HL-60 (cell line): ENCODE data around the gene RHBDD3.

Experiments used
- DNase-seq, 2 experiments: peaks; one replicate each; pipeline ENCODE4 v3.0.0-alpha.2; 2010 to 2020; ENCODE audit warnings: low read depth in 1 of 2, low spot score in 1 of 2
- H3K27ac ChIP-seq: fragments of 250-450 bp; sonication (Bioruptor Pico); replicated peaks from 2 replicates; pipeline ENCODE4 v1.5.1; 2020; ENCODE audit warnings: mild to moderate bottlenecking, moderate library complexity
- H3K27me3 ChIP-seq: fragments of 250-450 bp; sonication (Bioruptor Pico); 2 replicates; pipeline ENCODE4 v1.5.1; 2021; ENCODE audit warnings: mild to moderate bottlenecking, moderate library complexity; ENCODE audit not compliant: insufficient read depth, poor library complexity, severe bottlenecking
- H3K4me3 ChIP-seq: replicated peaks from 2 replicates; pipeline ENCODE4 v1.5.1; 2011; ENCODE audit warnings: mild to moderate bottlenecking, control low read depth, low read length; ENCODE audit not compliant: insufficient read depth
- GABPA ChIP-seq: IDR thresholded peaks from 2 replicates; pipeline ENCODE4 v1.6.1; 2012; ENCODE audit warnings: low read depth
- POLR2AphosphoS5 ChIP-seq: IDR thresholded peaks from 2 replicates; pipeline ENCODE4 v1.6.1; 2012; ENCODE audit warnings: low read depth
- SPI1 ChIP-seq: IDR thresholded peaks from 2 replicates; pipeline ENCODE4 v1.6.1; 2012; ENCODE audit warnings: low read depth, mild to moderate bottlenecking, borderline replicate concordance
- TF ChIP-seq, protein P1 (sequence below): IDR thresholded peaks from one replicate; pipeline ENCODE4 v1.5.1; 2011; ENCODE audit warnings: low read length, control low read depth, inconsistent platforms; ENCODE audit not compliant: insufficient read depth
- TF ChIP-seq, protein P2 (sequence below): IDR thresholded peaks from 2 replicates; pipeline ENCODE4 v1.6.1; 2012; ENCODE audit warnings: low read depth; ENCODE audit not compliant: insufficient replicate concordance

Gene RHBDD3

DNA sequence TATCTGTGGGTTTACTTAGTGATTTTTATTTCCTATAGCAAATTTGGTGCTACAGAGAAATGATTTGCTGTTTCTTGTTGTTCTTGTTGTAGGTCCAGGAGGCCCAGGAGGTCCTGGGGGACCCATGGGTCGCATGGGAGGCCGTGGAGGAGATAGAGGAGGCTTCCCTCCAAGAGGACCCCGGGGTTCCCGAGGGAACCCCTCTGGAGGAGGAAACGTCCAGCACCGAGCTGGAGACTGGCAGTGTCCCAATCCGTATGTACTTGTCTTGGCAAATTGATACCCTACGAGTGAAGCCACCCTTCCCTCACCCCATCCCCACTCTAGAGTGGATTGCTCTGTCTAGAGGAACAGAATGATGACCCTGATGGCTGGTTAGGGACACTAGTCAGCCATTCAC lies 30.9 kb upstream of the RHBDD3 start:
- no peak for DNase-seq
- Histone ChIP-seq H3K27me3 (no peaks in the 10 kb centered on the region), H3K27ac (no peak overlapping the region), H3K4me3 (no peak overlapping the region)
- TF ChIP-seq, protein P1, sequence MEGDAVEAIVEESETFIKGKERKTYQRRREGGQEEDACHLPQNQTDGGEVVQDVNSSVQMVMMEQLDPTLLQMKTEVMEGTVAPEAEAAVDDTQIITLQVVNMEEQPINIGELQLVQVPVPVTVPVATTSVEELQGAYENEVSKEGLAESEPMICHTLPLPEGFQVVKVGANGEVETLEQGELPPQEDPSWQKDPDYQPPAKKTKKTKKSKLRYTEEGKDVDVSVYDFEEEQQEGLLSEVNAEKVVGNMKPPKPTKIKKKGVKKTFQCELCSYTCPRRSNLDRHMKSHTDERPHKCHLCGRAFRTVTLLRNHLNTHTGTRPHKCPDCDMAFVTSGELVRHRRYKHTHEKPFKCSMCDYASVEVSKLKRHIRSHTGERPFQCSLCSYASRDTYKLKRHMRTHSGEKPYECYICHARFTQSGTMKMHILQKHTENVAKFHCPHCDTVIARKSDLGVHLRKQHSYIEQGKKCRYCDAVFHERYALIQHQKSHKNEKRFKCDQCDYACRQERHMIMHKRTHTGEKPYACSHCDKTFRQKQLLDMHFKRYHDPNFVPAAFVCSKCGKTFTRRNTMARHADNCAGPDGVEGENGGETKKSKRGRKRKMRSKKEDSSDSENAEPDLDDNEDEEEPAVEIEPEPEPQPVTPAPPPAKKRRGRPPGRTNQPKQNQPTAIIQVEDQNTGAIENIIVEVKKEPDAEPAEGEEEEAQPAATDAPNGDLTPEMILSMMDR = no peak
- TF ChIP-seq SPI1 (no peak), GABPA (no peak), POLR2AphosphoS5 (no peak)
- TF ChIP-seq, protein P2, sequence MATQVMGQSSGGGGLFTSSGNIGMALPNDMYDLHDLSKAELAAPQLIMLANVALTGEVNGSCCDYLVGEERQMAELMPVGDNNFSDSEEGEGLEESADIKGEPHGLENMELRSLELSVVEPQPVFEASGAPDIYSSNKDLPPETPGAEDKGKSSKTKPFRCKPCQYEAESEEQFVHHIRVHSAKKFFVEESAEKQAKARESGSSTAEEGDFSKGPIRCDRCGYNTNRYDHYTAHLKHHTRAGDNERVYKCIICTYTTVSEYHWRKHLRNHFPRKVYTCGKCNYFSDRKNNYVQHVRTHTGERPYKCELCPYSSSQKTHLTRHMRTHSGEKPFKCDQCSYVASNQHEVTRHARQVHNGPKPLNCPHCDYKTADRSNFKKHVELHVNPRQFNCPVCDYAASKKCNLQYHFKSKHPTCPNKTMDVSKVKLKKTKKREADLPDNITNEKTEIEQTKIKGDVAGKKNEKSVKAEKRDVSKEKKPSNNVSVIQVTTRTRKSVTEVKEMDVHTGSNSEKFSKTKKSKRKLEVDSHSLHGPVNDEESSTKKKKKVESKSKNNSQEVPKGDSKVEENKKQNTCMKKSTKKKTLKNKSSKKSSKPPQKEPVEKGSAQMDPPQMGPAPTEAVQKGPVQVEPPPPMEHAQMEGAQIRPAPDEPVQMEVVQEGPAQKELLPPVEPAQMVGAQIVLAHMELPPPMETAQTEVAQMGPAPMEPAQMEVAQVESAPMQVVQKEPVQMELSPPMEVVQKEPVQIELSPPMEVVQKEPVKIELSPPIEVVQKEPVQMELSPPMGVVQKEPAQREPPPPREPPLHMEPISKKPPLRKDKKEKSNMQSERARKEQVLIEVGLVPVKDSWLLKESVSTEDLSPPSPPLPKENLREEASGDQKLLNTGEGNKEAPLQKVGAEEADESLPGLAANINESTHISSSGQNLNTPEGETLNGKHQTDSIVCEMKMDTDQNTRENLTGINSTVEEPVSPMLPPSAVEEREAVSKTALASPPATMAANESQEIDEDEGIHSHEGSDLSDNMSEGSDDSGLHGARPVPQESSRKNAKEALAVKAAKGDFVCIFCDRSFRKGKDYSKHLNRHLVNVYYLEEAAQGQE = no peak

DNA sequence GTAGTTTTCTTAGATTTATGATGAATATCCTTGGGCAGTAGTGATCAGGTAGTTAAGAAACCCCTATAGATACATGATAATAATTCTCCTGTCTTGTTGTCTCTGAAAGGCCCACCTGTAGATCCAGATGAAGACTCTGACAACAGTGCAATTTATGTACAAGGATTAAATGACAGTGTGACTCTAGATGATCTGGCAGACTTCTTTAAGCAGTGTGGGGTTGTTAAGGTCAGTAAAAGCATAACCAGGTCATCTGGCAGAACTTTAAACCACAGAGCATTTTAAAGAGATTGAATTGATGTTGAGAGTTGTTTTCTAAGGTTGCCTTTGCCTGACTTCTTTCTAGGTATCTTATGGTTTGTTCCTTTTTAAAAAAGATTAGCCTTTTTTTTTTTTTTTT lies 24.6 kb upstream of the RHBDD3 start:
- no peak for DNase-seq
- TF ChIP-seq, protein P2 = no peak
- TF ChIP-seq POLR2AphosphoS5 = no peak
- TF ChIP-seq SPI1 = no peak
- TF ChIP-seq GABPA = no peak
- TF ChIP-seq, protein P1 = no peak
- Histone ChIP-seq H3K4me3 (no peak overlapping the region), H3K27me3 (no peaks in the 10 kb centered on the region), H3K27ac (no peak overlapping the region)

DNA sequence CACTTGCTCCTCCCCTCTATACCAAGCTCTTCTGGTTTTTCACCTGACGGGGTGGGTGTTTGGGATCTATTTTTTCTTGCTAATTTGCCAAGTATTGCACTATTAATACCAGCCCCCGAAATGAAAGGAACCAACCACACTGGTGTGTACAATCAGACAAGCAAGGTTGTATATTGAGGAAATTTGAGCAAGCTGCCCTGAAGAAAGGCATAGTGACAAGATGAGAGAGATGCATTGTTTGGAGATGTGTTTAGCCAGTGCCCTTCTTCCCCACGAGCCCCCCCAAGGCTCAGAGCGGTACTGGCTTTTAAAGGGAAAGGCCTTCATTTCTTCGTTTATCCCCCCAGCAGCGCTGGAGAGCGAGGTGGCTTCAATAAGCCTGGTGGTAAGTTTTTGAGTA lies 23.4 kb upstream of the RHBDD3 start:
- TF ChIP-seq, protein P2 = no peak
- TF ChIP-seq POLR2AphosphoS5 (no peak), SPI1 (no peak), GABPA (no peak)
- TF ChIP-seq, protein P1 = no peak
- no peaks in the 10 kb centered on the region for H3K27me3 ChIP-seq
- DNase-seq = no peak
- H3K4me3 ChIP-seq = no peak overlapping the region
- H3K27ac ChIP-seq = no peak overlapping the region
